Measurements from ENCODE around the gene RENBP.
A peak's percentile ranks its signal among the peaks of the same experiment; 100 is the strongest.

The RENBP gene

DNA sequence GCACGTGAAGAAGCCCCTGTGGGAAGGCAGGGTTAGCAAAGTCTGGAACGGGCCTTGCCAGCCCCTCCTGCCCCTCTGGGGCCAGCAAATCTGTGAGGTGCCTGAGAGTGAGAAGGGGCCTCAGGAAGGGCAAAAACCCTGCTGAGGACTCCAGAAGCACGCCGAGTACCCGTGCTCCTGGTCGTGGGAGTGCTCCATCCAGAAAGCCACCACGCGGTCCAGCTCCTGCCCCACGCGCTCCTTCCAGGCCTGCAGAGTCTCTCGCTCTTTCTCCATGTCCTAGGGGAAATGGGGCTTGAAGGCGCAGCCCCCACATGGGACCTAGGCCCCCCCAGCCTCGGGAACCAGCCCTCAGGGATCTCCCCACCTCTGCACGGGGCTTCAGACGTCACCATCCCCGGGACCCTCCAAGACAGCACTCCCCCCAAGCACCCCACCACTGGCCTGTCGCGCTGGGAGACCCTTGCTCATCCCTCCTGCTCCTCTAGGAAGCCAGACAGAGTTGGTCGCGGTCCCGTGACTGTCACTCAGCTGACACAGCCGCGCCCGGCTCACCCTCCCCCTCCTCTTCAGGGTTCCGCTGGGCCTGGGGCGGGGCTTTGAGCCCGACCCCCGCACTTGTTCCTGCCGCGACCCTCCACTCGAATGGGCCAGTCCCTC lies at the start of gene RENBP:
Gene RENBP (minus strand): TSS at position 504 of the 660 bp plus-strand sequence. CDS start 33 bp downstream, at position 471.
- no peak for TF ChIP-seq FOXM1 (IDR thresholded peaks at IDR 0.05; ENCODE audit: borderline replicate concordance, low read depth)
- TF ChIP-seq USF1 (IDR thresholded peaks at IDR 0.05) = peak; percentile 41; the same call in 1 of the 2 replicates

- TF ChIP-seq EP300 (IDR thresholded peaks at IDR 0.05; ENCODE audit: borderline replicate concordance) (no peak), YY1 (IDR thresholded peaks at IDR 0.05; ENCODE audit: low read depth) (no peak), RAD21 (IDR thresholded peaks at IDR 0.05; ENCODE audit: low read depth) (no peak), ZBTB7A (IDR thresholded peaks at IDR 0.05; ENCODE audit: low read depth) (no peak), USF1 (IDR thresholded peaks at IDR 0.05) (no peak), NFIC (IDR thresholded peaks at IDR 0.05) (no peak), TCF12 (IDR thresholded peaks at IDR 0.05; ENCODE audit: low read depth) (no peak), EGR1 (IDR thresholded peaks at IDR 0.05) (no peak), CREB1 (IDR thresholded peaks at IDR 0.05; ENCODE audit: low read depth) (no peak)
Observed at GRCh38 chrX:153993978-153994377, 49.5 kb upstream of the RENBP start.

DNA sequence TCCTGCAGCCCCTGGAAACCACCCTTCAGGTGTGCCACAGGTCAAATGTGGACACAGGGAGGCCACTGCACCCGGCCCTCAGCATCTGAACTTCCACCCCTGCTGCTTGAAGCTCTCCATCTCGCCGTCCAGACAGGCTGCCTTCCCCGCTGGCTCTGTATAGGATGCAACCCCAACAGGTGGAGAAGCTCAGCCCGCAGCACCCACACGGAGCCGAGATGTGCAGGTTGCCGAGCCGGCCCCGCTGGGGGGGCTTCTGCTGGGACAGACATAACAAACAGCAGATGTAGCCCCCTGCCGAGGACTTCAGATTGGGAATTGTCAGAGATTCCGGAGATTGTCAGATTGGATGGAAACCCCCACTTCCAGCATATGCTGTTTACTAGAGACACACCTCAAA lies 48.6 kb upstream of the RENBP start:
- TF ChIP-seq TAF1 (IDR thresholded peaks at IDR 0.05; ENCODE audit: low read depth) = no peak
- TF ChIP-seq TCF12 (IDR thresholded peaks at IDR 0.05; ENCODE audit: low read depth) = no peak

- no peak for TF ChIP-seq TAF1 (IDR thresholded peaks at IDR 0.05; ENCODE audit: low read depth)
- TF ChIP-seq FOXM1 (IDR thresholded peaks at IDR 0.05; ENCODE audit: borderline replicate concordance, low read depth) = no peak
- TF ChIP-seq CEBPB (IDR thresholded peaks at IDR 0.05) = no peak
- no peak for TF ChIP-seq YY1 (IDR thresholded peaks at IDR 0.05; ENCODE audit: low read depth)
- TF ChIP-seq USF1 (IDR thresholded peaks at IDR 0.05) = no peak
- no peak for TF ChIP-seq ZBTB7A (IDR thresholded peaks at IDR 0.05; ENCODE audit: low read depth)
- TF ChIP-seq EP300 (IDR thresholded peaks at IDR 0.05; ENCODE audit: borderline replicate concordance) = no peak
- TF ChIP-seq TEAD4 (IDR thresholded peaks at IDR 0.05) = no peak
- TF ChIP-seq, protein P1, sequence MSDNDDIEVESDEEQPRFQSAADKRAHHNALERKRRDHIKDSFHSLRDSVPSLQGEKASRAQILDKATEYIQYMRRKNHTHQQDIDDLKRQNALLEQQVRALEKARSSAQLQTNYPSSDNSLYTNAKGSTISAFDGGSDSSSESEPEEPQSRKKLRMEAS (IDR thresholded peaks at IDR 0.05) = no peak
- TF ChIP-seq NFIC (IDR thresholded peaks at IDR 0.05) = no peak
- no peak for TF ChIP-seq CREB1 (IDR thresholded peaks at IDR 0.05; ENCODE audit: low read depth)
- no peak for TF ChIP-seq EGR1 (IDR thresholded peaks at IDR 0.05)
- TF ChIP-seq TCF12 (IDR thresholded peaks at IDR 0.05; ENCODE audit: low read depth) = no peak
- no peak for TF ChIP-seq REST (IDR thresholded peaks at IDR 0.05; ENCODE audit: low read depth)
- TF ChIP-seq RAD21 (IDR thresholded peaks at IDR 0.05; ENCODE audit: low read depth) = no peak
Observed at GRCh38 chrX:153992180-153992579, 47.7 kb upstream of the RENBP start.

DNA sequence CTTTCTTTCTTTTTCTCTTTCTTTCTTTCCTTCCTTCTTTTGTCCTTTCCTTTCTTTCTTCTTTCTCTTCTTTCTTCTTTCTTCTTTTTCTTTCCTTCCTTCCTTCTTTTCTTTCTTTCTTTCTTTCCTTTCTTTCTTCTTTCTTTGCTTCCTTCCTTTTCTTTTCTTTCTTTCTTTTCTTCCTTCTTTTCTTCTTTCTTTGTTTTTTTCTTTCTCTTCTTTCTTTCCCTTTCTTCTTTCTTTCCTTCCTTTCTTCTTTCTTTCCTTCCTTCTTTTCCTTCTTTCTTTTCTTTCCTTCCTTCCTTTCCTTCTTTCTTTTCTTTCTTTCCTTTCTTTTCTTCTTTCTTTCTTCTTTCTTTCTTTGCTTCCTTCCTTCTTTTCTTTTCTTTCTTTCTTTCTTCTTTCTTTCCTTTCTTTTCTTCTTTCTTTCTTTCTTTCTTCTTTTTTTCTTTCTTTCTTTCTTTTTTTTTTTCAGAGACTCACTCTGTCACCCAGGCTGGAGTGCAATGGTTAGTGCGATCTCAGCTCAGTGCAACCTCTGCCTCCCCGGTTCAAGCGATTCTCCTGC lies 46.7 kb upstream of the RENBP start:
- TF ChIP-seq EP300 (IDR thresholded peaks at IDR 0.05; ENCODE audit: borderline replicate concordance) (no peak), ZBTB7A (IDR thresholded peaks at IDR 0.05; ENCODE audit: low read depth) (no peak), RAD21 (IDR thresholded peaks at IDR 0.05; ENCODE audit: low read depth) (no peak), FOXM1 (IDR thresholded peaks at IDR 0.05; ENCODE audit: borderline replicate concordance, low read depth) (no peak), EGR1 (IDR thresholded peaks at IDR 0.05) (no peak), NFIC (IDR thresholded peaks at IDR 0.05) (no peak), CREB1 (IDR thresholded peaks at IDR 0.05; ENCODE audit: low read depth) (no peak), REST (IDR thresholded peaks at IDR 0.05; ENCODE audit: low read depth) (no peak), TAF1 (IDR thresholded peaks at IDR 0.05; ENCODE audit: low read depth) (no peak)

All from Ishikawa (cell line).